HG02610 (cell line): ENCODE data around the gene NUP88.

Source experiments
- ATAC-seq: cut with Tn5 transposase; IDR thresholded peaks from one replicate; pipeline ENCODE4 v1.9.1; 2021; ENCODE audit warnings: mild to moderate bottlenecking, moderate library complexity; ENCODE audit not compliant: unreplicated experiment

NUP88 gene

DNA sequence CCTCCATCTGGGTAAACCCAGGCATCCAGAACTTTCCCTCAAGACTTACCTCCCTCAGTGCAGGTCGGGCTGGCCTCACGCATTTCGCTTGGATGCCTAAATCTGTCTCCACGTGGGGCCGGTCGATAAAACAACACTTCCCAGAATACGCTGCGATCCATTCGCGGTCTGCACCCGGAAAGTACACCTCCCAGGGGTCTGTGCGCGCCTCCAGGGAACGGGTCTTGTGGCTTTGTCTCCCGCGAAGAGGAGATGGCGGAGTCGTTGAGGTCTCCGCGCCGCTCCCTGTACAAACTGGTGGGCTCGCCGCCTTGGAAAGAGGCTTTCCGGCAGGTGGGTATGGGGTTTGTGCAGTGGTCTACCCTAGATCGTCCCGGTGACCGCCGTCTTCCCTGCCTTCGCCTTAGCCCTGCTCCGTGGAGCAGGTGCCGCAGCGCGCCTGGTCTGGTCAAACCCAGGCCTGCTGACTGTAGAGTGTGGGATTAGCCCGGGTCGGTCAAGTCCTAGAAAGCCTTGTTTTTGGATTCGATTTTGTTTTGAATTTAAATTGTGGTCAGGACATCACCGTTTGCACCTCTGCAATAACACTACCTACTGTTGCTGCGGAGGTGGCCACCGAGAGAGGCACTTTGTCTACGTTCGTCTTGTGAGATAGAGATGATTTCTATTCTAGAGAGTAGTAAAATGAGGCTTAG lies 644 bp upstream of the NUP88 start, which contains the start of gene RPAIN:
Gene RPAIN (plus strand): TSS at position 224 of the 695 bp plus-strand sequence. CDS start 29 bp downstream, at position 253.
- peak; percentile 61 for ATAC-seq

DNA sequence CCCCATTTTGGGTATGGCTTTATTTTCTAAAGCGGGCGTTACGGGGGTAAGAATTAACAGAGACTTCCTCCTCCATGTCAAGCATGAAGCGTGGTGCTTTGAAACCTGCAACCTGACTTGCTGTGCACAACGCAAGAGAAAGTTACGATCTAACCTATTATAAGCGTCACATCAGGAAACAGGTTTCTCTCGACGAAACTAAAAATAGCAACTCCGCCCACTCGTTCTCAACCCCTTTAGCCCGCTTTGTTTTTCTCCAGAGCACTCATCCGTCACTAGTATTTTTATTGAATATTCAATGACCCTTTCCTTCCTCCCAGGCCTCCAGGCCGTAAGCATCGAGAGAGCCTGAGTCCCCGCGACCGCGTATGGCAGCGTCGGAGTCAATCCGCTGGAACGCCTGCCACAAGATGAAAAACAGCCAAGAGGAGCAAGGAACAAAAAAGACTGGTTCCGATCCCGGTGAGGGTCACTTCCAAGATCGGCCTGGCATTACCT lies 555 bp downstream of the NUP88 start:
- ATAC-seq: peak; percentile 30

DNA sequence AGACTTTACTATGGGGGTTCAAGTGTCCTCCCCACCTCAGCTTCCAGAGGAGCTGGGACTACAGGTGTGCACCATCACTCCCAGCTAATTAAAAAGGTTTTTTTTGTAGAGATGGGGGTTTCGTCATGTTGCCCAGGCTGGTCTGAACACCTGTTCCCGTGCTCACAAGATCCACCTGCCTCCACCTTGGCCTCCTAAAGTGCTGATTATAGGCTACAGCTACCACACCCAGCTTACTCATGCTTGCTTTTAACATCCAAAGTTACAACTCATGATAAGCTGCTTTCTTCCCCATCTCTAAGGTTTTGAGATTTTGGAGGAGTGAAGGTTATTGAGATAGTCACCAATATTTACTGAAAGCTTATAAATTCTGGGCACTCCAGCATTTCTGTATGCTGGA lies 2.6 kb downstream of the NUP88 start:
- ATAC-seq: no peak

DNA sequence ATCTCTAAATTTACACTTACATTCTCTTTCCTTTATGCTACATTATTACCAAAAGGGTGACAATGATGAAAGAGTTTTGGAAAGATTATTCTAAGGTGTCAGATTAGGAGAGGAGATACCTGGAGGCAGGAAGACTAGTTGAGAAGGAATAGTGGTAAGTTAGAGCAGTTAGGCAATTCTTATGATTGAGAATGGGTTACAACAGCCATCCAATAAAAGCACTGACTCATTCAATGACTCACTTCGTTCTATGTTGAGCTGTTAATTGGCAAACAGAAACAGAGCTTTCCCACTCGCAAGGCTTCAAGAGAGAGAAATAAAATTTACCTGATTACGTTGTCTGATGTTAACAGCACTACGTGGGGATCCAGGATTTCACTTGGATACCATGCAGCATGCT lies 5.8 kb downstream of the NUP88 start:
- ATAC-seq: no peak

DNA sequence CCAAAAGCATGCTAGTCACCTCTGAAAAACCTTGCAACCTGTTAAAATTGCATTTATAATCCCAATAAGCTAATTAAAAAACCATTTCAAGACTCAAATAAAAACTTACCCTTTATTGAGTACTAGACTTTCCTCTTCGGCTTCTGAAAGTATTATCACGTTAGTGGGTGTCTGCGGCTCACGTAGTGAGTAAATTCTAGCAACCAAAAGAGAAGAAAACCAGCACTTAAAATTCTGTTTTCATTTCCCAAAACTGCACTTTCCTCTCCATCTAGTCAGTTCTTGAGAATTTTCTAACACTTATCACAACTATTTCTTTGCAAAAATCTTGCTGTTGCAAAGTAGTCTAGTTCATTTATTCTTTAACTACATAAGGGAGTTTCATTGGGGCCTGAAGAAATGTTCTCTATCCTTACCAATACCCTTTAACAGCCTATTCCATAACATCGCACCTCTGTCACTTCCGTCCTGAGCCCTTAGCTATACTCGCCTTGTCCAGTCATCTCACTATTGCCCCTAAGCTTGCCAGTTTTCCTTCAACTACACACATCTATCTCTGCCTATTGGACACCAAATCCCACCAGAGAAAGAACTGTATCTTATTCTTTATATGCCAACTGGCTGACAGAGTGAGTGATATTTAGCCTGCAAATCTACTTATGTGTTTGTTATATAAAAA lies 8.7 kb downstream of the NUP88 start:
- no peak for ATAC-seq

DNA sequence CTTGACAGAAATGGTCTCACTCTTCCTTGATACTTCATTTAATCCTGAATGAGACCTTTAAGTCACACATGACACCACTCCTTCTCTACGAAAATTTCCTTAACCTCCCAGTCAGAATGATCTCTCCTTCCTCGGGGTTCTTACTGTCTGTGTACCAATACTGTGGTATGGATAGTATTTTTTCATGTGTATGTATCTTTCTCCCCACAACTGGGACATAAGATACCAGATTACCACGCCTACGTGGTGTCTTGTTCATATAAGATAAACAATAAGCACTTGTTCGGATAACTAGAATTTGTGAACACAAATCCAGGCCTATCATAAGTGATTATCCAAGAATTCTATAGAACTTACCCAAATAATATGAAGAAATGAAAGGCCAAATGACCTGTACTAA lies 11.3 kb downstream of the NUP88 start:
- no peak for ATAC-seq

DNA sequence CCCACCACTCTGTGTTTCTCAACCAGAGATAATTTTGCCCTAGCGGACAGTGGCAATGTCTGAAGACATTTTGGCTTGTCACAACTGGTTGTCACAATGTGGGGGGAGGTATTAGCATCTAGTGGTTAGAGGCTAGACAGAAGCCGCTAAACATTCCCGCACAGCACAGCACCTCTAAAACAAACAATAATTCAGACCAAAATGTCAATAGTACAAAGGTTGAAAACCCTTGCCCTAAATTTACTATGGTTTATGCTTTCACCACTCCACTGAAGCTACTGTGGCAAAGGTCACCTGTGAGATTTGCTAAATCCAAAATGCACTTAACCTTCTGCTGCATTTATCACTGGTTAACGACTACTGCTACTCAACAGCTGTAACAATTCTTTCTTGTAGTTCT lies 14.1 kb downstream of the NUP88 start:
- ATAC-seq: no peak

DNA sequence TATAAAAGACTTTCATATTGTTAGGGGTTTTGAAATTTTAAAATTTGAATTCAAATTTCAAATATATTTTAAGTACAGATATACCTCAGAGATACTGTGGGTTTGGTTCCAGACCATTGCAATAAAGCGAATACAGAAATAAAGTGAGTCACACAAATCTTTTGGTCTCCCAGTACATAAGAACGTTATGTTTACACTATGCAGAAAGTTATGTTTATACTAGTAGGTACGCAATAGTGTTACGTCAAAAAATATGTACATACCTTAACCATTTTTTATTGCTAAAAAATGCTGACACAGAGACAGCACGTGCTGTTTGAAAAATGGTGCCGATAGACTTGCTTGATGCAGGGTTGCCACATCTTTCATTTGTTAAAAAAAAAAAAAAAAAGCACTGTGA lies 19.7 kb downstream of the NUP88 start:
- ATAC-seq: no peak

DNA sequence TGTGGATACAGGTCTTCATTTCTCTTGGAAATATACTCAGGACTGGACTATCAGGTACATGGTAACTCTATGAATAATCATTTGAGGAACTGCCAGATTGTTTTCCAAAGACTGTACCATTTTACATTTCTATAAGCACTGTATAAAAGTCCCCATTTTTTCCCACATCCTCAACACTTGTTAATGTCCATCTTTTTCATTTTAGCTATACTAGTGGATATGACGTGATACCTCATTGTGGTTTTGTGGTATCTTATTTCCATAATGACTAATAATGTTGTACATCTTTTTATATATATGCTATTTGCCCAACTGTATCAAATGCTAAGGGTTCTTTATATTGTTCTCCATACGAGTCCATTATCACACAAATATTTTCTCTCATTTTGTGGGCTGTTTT lies 22.9 kb downstream of the NUP88 start:
- ATAC-seq: no peak

DNA sequence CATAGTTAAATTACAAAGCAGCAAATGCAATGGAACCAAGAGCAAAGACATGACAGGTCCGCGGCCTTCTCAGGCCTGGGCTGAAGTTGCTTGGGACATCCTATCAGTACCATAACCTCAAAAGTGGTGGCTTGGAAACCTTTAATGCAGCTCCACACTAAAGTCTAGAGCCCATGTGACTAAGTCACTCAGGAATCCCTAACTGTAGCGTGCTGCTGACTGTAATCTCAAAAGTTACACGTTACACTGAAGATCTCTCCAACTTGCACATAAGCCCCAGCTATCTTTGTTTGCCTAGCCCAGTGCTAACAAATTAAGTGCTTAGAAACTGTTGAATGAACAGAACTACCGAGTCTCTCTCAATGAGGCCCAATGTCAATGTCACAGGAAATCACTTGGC lies 27.8 kb downstream of the NUP88 start:
- ATAC-seq: no peak

DNA sequence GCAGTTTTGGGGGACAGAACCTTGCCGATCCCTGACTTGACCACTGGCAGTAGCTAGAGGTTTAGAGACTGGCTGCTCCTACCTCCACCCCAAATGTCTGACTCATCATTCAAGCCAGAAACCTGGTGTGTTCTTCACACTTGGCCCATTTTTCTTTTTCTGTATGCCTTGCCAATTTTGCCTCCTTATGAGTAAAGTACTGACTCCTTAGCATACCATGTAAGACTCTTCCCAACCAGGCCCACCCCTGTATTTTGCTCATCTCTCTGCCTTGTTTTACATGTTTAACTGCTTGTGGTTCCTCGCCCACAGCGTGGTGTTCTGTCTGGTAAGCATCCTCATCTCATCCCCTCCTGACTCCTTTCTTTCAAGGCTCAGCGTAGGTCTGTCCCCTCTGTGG lies 37.9 kb downstream of the NUP88 start:
- ATAC-seq: no peak

DNA sequence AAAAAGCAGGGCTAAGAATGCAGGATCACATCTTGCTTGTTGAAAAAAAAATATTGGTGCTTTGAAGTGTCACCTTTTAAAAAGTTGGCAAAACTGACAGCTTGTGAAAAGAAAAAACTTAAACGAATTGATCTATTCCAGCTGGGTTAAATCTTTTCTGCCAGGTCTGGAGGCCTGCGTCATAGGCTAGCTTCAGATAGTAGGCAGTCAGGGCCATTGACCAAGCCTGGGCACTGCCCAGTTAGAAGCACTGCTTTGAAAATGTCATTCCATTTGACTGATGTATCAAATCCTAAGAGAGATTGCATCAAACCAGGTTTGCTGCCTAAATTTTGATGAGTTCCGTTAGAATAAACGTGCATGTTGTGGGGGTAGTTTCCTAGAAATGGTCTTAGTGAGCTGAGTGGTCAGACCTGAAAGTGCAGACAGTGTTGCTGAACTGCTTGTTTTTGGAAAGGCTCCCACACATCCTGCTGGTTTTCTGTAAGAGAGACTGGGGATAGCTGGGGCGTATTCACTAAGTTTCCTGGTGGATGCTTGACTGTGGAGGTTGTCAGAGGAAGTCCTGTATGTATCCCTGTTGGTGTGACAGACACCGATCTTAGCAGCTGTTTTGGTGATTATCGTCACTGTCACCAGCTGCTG lies 38.8 kb downstream of the NUP88 start:
- no peak for ATAC-seq

DNA sequence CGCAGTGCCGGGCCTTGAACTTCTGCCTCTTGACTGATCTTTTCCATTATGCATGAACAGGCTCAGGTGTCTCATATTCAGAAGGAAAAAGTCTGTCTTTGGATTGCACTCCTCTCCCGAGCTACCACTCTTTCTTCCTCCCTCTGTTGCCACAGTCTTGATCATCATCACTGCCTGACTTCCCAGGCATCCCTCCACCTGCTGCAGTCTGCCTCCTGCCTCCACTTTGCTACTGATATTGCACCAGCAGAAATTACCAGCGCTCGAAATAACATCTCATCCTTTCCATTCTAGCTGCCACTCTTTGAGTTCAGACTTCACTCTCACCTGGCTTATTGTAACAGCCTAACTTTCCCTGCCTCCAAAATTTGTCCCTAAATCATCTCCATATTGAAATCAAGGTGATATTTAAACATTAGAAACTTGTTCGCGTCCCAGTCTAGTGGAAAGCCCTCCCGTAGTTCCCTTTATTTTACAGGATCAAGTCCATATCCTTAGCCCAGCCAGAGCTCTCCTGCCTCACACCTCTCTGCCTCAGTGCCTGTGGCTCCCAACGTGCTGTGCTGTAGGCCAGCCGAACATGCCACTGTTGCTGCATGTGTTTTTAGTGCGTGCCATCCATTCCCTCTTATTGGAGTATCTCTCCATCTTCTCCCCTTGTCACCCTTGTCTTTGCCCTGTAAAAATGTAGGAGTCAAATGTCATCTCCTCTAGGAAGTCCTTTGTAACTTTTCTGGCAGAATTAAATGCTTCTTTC lies 39.9 kb downstream of the NUP88 start:
- ATAC-seq: no peak

DNA sequence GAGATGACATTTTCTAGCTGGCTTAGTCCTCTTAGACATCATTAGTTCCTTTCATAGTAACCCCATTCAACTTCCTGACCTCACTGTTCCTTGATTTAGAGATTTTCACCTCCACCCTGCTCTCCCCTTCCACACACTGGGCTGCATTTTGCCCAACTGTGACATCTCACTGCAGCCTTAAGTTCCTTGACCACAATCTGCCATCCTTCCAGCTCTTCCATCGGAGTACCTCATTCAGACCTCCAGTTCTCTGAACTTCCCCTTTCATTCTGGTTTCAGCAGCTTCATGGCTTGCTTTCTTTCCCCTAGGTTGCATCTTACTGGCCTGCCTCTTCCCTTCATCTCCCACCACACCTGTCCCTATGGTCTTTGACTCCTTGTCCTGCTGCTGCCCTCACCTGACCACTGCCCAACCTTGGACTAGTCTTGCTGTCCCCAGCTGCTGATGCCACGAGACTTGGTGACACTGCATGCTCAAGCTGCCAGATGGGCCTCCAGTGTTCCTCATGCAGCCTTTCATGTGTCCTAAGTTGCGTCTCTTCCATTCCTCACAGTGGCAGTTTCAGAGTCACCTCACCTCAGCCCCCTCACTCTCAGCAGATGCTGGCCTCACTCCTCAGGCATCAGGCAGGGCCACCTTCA lies 40.8 kb downstream of the NUP88 start:
- no peak for ATAC-seq

DNA sequence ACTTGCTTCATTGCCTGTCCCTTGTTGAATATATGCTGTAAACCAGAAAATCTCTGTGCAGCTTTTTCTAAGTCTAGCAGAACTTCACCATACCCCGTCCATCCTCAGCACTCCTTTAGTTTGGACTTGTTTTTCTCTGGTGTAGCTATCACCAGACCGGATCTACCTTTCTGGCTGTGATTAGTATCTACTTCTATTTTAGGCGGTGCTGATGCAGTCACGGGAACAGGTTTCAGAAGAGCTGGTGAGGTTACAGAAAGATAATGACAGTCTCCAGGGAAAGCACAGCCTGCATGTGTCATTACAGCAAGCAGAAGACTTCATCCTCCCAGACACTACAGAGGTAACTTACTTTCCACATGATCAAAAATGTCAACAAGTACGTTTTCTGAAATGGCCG lies 46.4 kb downstream of the NUP88 start:
- ATAC-seq: no peak

DNA sequence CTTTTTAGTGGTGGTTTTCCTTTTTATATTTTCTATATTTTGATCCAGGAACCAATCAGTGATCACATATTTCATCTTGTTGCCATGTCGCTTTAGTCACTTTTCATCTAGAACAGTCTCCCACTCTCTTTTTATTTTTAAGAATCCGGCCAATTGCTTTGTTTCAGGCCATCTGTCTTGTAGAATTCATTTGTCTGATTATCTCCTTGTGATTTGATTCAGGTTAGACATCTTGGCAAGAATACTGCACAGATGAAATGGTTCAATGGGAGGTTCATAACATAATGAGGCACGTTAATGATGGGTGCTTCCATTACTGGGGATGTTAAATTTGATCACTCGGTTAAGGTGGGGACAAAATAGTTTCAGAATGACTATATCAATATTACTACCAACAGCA lies 49.1 kb downstream of the NUP88 start:
- ATAC-seq: no peak

DNA sequence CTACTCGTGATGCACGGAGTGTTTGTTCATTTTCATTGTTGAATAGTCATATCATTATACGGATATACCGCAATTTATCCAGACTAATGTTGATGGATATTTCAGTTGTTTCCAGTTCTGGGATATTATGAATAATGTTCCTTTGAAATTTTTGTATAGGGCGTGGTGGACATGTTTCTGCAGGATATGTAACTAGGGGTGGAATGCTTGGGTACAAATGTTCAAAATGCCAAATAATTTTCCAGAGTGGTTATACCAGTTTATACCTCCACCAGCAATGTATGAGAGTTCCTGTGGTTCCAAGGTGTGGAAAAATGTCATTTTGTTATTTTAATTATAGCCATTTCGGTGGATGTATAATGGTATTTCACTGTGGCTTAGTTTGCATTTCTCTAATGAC lies 53.6 kb downstream of the NUP88 start:
- no peak for ATAC-seq

DNA sequence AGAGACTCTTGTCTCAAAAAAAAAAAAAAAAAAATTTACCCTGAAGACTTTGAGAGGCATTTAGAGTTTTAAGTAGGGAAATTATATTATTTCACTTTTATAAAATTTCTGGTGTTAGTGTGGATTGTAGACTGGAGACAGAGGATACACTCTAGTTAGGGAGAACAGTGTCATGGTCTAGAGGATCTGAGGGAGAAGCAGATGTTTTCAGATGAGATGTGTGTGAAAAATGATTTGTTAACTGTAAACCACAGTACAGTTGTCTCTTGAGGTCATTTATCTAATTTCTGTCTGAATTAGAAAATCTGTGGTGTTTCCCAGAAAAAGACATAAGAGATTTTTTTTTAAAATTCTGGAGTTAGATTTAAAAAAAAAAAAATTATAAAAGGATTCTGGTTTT lies 54.8 kb downstream of the NUP88 start:
- no peak for ATAC-seq

DNA sequence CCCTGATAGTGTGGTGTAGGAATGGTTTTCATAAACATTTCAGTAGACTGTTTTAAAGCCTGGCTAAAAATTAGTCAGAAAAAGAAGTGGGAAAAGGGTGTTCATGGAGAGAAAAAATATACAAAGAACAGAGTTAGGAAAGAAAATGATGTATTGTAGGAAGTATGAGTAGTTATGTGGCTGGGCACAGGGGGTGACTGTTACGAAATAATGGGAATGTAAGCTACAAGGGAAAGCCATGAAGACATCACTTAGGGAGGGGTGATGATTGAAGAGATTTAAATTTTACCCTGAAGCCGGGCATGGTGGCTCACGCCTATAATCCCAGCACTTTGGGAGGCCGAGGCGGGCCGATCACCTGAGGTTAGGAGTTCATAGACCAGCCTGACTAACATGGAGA lies 55.3 kb downstream of the NUP88 start:
- ATAC-seq: no peak

DNA sequence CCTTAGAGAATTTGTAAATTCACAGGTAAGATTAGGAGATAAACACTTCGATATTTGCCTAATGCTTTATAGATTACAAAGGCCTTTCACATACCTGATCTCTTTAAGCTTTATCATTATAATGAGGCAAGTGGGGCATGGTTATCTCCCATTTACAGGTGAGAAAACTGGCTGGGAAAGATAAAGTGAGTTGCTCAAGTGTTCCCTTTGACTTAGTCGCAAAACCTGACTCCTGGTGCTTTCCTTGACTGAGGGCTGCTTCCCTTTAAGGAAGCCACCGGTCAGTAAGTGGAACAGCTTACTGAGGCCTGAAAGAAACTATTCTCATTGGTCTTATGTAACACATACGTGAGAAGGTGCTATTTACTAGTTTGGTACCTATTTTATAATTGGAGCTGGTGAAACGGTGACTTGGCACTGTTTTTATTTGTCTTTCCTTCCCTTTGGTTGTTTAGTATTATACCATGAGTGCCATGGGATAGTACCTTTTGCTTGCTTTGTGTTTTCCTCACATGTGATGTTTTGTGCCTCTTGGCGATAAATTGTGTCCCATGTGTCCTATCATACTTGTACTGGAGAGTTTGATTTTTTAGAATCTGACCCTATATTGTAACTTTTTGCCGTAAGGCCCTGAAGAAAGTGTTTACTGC lies 57.2 kb downstream of the NUP88 start:
- no peak for ATAC-seq
